NCI-H510A treated with DMSO at 0.1 percent for 48 hours (cell line): ENCODE results near the gene PCSK4.
"Not testable (repeated sequence)": the region's sequence is repeated elsewhere in the genome, so short reads cannot be mapped to it uniquely, and the experiment has no call there.

Source experiments
- DNase-seq: peaks from one replicate; lab custom pipeline; 2025; lab: John Stamatoyannopoulos, UW

The PCSK4 gene

GRCh38 chr19:1505012-1505411 is 14.9 kb upstream of the PCSK4 start:
- no peak for DNase-seq

GRCh38 chr19:1503925-1504773 is 14.0 kb upstream of the PCSK4 start:
- no peak for DNase-seq

- DNase-seq = no peak
Measured at GRCh38 chr19:1503089-1503924, 13.2 kb upstream of the PCSK4 start.

- no peak for DNase-seq
Measured at GRCh38 chr19:1502433-1503088, 12.4 kb upstream of the PCSK4 start.

GRCh38 chr19:1501200-1501595 is 11.0 kb upstream of the PCSK4 start:
- DNase-seq = no peak

- not testable (repeated sequence) for DNase-seq
Measured at GRCh38 chr19:1499231-1499630, 9.1 kb upstream of the PCSK4 start.

GRCh38 chr19:1497578-1498235 is 7.6 kb upstream of the PCSK4 start:
- DNase-seq = no peak

GRCh38 chr19:1496714-1497577 is 6.8 kb upstream of the PCSK4 start:
- no peak for DNase-seq

GRCh38 chr19:1495799-1496713 is 5.9 kb upstream of the PCSK4 start:
- no peak for DNase-seq

GRCh38 chr19:1495051-1495798 is 5.1 kb upstream of the PCSK4 start:
- no peak for DNase-seq

GRCh38 chr19:1494115-1494815 is 4.1 kb upstream of the PCSK4 start:
- DNase-seq = no peak

- no peak for DNase-seq
Measured at GRCh38 chr19:1492474-1493006, 2.4 kb upstream of the PCSK4 start.

GRCh38 chr19:1491849-1492170 is 1.7 kb upstream of the PCSK4 start:
- no peak for DNase-seq

GRCh38 chr19:1491114-1491848 is 1.1 kb upstream of the PCSK4 start, which contains the start of gene REEP6:
Gene REEP6, plus strand, starts transcription at chr19:1491181. Its CDS starts 89 bp downstream, at chr19:1491270.
- DNase-seq = no peak

- DNase-seq = no peak
Measured at GRCh38 chr19:1489463-1490310, 463 bp downstream of the PCSK4 start.

GRCh38 chr19:1488282-1488601 is 1.9 kb downstream of the PCSK4 start:
- DNase-seq = no peak
